HG02870 (cell line): ENCODE data around the gene PALLD.

Experiments used
- ATAC-seq: cut with Tn5 transposase; IDR thresholded peaks from one replicate; pipeline ENCODE4 v1.9.1; 2021; ENCODE audit warnings: mild to moderate bottlenecking, moderate library complexity; ENCODE audit not compliant: unreplicated experiment

The PALLD gene

DNA sequence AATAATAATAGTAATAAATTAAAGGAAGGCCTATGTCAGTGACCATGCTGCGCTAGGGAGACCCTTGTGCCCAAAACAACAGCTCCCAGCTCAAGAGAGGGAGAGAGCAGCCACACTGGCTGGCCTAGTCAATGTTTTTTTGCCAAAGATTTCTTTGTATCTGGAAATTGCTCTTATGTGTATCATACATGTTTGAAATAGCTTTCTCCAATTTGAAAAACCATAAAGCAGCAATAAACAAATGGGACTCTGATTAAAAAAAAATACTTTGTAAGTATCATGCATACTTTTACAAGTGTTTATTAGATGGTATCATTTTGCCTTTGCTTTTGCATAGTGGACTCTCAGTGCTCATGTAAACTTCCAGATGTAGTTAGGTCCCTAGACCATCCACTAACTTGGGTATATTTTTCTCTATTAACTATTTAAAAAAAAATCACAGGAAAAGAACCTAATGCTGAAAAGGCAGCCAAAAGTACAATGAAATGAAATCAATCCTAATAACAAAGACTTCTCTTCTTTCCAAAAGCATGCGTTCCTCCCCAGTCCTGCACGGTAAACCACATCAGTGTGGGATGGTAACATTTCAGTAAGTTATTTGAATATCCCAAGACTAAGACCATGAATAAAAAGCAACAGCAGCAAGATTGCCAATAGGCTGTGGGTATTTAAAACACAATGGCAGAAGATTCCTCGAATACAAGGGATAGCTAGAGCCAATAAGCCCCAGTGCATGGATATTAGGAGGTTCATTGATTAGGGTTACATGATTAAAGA lies 117.6 kb downstream of the PALLD start:
- ATAC-seq = no peak

DNA sequence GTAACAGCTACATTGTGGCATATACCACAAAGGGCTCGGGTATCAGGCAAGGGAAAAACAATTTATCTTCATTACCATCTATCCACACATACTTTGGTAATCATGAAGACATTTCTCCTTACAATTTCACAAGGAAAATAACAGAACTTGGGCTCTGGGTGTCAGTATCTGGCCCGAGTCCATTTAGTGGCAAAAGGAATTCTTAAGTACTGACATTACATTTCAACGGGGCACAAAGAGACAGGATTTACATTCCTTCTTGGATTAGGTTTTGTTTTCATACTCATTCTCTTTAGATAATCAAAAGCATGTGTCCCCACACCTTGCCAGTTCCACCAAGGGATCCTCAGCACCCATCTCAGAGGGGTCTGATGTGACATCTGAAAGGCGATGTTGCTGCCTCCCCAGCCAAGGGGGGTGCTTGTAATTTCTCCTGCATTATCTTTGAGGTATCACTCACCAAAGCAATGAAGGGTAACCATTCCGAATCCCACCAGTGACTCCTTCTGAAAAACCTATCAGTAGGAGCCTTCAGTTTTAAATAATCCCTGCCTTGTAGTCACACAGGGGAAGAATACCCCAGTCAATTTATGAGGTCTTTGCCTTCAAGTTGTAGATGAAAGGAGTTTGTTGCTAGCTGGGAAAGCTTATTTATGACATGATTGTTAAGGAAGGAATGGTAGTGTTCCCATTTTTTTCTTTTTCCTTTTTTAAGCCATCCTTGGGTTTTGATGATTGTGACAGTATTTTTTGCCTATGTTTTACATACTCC lies 118.6 kb downstream of the PALLD start:
- no peak for ATAC-seq

DNA sequence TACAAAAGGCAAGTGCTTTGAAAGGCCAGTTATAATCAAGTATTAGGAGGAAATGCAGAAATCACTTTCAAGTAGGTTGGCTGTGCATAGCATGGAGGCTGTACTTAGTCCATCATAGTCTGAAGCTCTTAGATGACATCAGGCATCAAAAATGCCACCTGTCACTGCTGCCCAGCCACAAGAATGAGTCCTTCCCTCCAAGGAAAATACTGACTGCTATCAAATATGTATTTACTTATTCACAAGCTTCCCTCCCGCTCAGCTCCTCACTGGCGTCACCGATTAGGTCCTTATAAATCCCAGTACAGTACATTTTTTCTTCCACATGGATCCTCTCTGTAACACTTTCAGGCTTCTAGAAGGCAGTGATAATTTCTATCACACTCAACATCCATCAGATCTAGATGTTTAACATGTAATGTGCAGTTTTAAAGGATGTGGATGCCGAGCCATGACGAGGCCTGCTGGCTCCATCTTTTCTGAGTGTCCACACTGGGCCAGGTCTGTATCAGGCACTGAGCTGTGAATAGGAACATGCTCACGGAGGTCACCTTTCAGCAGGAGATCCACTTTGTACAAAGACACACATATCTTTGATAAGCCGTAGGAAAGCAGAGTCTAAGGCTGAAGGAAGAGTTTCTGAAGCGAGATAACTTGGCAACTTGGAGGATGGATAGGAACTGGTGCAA lies 121.9 kb downstream of the PALLD start:
- no peak for ATAC-seq

DNA sequence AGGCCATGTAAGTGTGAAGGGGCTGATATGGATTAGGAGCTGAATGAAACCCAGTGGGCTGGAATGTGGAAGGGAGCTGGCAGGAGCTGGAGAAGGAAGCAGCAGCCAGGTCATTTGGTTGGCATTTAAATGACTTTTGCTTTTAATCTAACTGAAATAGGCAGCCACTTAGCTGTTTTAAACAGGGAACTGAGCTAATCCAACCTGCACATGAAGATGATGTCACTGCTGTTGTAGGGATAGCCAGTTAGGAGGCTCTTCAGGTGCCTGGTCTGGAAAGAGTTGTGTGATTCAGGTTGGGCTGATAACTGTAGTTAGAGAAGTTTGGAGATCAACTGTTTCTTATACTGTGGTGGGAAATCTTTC lies 122.4 kb downstream of the PALLD start:
- no peak for ATAC-seq

DNA sequence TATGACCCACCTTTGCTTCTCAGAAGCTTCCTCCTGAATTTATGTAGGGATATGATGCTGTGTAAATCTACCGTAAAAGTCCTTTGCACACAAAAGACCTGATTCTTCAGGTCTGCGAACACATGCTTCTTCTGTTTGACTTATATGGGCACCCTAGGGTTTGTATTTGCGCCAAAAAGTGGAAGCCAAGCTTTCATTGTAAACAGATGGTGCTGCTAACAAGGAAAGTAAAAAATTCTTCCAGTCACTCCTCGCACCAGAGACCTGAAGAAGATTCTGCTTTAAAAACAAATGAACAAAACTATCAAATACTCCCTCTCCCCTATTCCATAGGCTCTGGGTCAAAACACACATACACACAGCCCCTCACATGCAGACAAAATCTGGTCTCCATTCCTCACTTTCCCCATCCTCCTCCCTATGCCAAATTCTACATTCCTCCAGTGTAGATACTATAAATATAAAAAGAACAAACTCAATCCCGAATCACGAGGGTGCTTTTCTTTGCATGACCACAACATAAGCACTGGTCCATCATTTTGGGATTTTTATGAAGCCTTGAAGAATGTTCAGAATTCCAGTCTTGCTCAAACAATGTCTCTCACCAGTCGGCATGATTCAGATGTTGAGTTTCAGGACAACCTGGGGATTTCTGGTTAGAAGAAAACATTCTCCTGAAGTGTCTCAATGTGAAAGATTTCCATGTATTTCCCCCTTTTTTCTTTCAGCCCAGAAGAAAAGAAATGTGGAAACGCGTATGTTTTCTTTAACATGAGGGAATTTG lies 125.1 kb downstream of the PALLD start:
- ATAC-seq = no peak

DNA sequence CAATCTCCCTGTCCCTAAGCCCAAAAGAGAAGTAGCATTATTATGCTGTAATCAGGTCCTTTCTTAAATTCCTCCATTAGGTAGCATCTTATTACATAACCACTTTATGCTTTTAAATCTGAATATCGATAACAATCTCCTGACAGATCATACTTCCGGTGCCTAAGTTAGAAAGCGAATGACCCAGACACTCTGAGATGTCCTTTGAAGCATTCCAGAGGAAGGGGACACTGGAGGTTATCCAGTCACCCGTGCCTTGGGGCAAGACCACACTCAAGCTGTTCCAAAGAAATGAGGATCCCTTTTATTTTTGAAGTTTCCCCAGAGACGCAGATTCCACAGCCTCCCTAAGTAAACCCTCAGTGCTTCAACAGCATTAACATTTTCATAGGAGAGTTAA lies 125.7 kb downstream of the PALLD start:
- no peak for ATAC-seq

DNA sequence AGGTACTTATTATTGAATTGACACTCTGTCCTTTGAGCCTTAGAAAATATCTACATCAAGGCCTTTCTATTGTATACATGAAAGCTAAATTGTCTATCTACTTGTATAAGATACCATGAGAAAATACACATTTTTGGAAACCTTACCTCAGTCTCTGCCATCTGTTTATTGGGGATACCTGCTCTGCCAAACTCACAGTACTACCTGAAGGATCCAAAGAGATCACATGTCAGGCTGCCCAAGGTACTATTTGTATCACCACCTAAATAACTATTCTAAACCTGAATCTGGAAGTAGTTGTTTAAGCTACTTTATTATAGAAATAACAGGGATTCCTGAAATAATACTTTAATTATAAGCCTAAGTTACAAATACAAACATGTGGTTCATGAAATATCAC lies 126.2 kb downstream of the PALLD start:
- no peak for ATAC-seq

DNA sequence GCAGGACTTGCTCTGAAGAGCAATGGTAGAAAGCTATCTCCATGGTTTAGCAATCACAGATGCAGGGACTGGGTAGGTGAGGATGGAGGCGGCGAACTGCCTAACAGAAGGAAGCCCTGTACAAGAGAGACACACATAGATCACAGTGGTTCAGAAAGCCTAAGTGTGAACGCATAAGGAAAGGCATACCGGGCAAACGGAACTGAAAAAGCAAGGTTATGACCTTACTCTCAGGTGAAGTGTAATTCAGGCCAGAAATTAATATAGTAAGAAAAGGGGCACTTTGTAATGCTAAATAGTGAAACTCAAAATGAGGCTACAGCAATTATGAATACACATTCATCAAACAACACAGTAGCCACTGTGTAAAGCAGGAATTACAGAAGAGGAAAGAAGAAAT lies 126.6 kb downstream of the PALLD start:
- ATAC-seq = no peak

DNA sequence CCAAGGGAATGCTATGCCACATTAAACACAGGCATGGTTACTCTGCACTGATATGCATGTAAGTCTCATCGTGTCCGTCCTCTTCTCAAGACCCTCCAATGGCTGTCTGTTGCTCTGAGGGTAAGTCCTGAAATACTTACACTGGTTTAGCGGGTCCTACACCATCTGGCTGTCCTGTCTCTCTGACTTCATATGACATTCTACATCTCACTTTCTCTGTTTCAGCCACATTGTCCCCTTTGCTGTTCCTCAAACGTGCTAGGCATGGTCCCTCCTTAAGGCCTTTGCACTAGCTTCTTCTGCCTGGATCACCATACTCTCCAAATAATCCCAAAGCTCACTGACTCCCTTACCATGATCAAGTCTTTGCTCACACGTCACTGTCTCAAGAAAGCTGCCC lies 131.4 kb downstream of the PALLD start:
- ATAC-seq = no peak

DNA sequence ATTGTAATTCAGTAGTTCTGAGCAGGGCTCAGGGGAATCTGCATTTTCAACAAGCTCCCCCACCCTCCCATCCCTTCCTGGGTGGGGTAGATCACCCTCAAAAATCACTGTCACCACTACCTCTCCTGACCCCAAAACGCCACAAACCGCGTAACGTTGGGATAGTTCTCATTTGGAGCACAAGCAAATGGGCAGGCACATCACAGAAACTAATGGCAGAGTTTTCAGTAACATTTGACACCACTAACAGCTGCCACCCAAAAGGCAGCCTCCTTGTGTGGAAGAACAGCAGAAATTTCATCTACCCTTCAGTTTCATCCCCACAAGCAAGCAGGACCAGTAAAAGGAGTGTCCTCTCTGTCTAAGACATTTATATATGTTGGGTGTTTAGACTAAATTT lies 132.7 kb downstream of the PALLD start:
- ATAC-seq = no peak

DNA sequence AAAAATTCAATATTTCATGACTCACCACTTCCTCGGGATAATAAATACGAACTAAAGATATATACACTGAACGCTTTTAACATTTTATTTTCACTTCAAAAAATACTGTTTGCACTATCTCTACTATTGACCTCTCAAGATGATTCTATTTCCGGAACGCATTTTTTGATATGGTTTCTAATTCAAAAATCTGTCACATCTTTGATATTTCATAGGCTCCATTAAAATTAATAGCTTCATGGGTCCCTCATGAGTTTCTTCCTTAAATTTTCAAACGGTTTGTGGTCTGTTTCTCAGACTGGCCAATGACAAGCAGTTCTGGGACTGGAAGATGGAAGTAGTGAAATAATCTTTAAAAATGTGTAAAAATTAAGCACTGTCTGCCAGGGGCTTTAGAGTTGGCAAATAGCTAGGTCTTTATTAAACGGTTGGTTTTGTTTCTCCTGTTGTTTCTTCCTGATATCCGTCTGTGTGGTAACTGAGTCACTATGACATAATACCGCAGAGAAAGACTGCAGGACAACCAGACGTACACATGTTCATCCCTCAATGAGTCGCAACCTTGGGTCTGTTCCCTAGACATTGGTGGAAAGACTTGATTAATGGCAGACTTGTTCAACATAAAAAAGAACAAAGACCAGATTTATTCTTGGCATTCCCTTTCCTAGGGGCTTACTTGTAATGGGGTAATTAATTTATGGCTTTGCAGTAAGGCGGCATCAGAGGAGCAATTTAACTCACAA lies 133.8 kb downstream of the PALLD start:
- ATAC-seq = no peak

DNA sequence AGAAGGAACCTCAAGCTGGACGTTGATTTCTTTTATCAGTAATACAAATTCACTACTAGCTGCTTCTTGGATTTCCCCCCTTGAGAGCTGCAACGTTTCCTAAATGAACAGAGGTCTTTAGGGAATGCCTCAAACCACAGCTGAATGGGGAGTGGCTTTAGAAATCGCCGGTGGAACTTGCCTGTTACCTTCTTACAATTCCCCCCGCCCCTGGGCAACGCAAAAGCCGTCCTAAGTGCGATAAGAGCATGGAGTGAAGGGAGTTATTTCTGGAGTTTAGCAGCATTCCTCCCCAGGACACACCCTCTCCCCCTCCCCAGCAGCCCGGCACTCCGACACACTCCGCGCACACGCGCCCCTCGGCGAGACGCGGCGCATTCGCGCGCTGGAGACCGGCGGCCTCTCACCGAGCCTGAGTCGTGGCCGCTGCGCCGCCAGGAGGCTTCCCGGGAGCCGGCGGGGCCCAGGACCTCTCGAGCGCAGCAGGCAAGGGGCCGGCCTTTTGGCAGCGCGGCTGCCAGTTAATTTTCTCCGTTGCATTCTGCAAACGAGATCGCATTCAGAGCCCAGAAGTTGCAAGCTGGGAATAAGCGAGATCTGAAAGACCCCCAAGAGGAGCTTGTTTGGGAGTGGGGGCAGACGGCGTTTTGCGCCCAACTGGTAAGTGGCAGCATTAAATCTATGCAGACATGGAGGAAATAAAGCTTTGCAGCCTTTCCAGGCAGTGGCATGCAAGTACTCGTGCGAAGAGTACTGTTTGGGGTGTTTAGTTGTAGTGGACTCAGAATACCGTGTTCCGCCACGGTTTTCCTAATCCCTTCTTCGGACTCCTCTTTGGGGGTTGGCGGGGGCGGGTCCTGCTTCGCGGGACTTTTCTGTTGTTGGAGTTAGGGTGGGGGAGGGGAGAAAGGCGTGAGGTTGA lies 134.7 kb downstream of the PALLD start:
- no peak for ATAC-seq

DNA sequence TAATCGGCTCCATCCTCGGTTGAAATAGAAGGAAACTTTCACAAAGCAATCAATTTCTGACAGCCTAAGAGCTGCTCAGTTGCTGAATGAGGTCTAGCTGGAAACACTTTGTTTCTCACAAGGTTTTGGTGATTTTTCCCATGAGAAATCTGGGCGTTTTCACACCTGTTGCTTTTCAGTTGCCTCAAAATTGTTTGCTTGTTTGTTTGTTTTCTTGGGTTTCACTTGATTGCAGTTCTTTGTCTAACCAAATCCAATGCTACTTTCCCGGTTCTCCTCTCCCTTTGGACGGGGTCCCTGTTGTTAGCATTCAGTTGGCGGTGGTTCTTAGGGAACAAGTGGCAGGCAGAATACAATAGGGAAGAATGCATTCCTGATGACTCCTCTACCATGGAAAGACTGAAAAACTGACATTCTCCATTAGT lies 135.5 kb downstream of the PALLD start:
- no peak for ATAC-seq

DNA sequence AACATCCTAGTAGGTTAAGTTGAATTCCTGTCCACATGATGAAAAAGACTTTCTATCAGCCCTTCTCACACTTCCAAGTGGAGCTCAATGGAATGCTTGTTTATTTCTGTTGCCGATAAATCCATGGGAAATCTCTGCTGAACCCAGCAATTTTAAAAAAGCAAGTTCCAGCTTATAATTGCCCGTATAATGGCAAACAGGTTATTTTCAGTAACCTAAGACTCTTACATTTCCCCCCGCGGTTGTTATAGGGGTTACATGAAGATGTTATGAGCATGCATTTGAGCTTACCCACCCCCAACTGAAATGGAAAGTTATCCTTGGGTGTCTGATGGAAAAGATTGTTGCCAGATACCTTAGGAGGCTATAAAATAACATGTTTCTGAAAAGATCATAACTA lies 136.2 kb downstream of the PALLD start:
- ATAC-seq = no peak

DNA sequence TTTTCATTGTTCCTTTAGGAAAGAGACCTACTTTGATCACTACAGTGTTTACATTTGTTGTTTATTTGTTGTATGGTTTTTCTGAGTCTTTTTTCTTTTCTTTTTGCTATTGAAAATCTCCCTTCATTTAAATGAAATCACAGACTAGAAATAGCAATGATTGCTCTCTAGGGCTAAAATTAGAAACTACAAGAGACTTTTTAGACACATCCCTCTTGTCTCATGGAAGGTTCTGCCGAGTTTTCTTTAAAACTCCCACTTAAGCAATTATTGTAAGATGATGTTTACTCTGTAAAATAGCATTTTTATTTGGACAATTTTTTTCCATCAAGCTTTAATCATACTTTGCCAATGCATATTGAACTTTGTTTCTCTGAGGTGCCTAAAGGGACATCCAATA lies 136.6 kb downstream of the PALLD start:
- no peak for ATAC-seq

DNA sequence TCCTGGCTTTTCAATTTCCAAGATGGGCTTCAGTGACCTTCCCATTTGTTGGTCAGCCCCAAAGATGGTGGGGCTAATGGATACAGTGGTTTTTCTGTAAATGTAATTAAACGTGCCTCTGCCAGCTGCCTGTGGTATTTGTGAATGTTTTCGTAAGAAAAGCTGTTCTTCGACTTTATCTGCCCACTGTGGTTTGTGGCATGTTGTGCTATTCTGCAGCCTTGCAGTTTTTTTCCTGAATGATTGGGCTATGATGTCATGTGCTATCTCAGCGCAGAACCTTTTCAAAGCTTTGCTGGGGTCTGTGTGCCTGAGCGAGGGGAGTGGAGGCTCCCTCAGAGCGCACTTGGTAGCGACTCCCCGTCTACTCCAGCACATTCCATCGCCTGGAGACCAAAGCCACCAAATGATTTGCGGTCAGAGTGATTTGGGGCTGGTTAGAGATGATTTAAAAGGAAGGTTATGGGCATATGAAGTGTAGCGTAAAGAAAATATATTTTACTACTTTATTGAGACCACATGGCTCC lies 137.5 kb downstream of the PALLD start:
- ATAC-seq = no peak

DNA sequence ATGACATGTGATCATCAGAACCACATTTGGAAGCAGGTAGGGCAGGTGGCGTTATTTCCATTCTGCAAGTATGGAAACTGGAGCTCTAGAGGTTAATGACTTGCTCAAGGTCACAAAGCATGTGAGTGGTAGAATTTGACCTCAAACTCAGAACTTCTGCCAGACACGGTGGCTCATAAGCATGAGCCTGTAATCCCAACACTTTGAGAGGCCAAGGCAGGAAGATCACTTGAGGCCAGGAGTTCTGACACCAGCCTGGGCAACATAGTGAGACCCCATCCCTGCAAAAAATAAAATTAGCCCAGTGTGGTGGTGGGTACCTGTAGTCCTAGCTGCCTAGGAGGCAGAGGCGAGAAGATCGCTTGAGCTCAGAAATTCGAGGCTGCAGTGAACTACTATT lies 139.2 kb downstream of the PALLD start:
- no peak for ATAC-seq

DNA sequence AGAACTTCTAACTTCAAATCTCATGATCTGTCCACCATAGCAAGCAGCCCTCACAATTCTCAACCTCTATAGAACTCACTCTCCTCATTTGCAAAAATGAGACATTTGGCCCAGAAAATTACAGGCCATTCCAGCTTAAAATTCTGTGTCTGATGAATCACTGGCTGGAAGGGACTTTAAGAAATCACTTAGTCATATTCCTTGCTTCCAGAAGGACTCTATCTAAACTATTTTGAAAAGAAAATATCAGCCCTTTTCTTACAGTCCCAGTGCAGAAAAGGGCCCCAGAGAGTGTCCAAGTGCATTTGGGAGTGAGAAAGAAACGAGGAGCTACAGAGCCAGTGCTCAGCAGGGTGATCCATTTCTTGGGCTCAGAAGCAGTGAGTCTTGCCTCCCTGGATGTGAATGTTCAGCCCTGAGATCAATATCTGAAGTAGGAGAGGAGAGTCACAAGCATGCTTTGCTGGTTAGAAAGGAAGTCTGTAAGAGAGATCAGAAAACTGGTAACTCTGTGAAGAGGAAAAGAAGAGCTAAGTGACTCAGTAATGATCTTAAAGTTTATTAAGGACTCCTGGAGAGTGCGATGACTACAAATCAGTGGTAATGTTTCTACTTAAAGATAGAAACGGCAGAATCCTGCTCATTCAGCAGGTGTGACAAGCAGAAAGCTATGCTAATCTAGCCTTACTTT lies 139.8 kb downstream of the PALLD start:
- ATAC-seq = no peak
